ENCODE measurements around the gene MSI2. TPM values are rescaled to one million over a fixed set of nuclear protein-coding genes. Genes with fewer than 3 reads are reported as not detected.

The MSI2 gene
- total and polyA plus RNA-seq, 2 experiments from 2014 or later: 18.9 to 41.8 TPM

DNA sequence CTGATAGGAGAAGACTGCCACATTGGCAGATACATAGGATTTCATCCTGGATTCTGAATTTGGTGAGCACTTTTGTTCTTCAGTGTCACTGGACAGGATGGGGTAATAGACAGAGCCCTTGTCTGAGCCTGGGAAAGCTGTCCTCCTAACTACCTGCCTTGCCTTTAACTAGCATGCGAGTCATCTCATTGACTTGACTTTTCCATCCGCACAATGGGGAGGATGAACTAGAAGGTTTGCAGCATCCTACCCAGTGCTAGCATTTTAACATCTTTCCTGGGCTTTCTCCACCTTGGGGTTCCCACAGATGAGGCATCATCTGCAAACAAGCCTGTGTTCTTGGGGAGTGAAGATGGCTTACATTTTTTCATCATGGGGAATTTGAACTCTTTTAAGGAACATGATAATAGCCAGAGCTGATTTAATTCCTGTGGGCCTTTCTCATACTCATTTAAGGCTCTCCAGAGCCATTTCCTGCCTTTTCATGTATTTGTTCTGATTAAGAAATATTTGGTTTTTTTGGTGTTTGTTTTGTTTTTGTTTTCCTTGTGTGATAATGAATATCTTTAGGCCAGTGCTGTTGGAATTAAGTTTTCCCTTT, 139.5 kb downstream of the MSI2 start (continued):
- no peak for TF ChIP-seq REST (IDR thresholded peaks at IDR 0.05; ENCODE audit: unreplicated experiment)
- no peak for TF ChIP-seq CREB1 (CRISPR knock-in tag; IDR thresholded peaks at IDR 0.05; ENCODE audit: low read depth)
- TF ChIP-seq STAT1 (IDR thresholded peaks at IDR 0.05; ENCODE audit: unreplicated experiment): no peak
- TF ChIP-seq ZNF114 (CRISPR knock-in tag; IDR thresholded peaks at IDR 0.05): no peak
- no peak for TF ChIP-seq ZNF331 (CRISPR knock-in tag; IDR thresholded peaks at IDR 0.05; ENCODE audit: low read depth)

DNA sequence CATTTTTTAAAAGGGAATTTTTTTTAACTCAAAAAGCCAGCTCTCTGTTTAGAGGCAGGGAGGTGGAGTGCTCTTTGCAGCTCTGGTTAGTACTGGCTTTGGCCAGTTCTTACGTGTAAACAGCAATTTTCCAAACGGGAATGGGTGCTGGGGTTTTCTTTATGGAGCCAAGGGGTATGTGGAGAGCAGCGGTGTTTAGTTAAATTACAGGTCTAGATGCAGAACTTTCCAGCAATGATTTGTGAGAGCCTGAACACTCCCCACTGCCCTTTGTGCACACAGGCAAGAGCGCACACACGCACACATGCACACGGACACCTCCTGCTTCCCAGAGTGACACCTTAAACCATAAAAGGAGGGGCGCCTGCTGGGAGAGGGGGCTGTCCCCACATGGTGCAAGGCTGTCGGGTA, 140.2 kb downstream of the MSI2 start:
- ATAC-seq: peak; percentile 47
- H3K4me1 Mint-ChIP-seq: peaks cover 41% of the 10 kb centered on the region
- Histone ChIP-seq H2AFZ (no peak overlapping the region), H3K27me3 (ENCODE audit: insufficient read depth) (no peaks in the 10 kb centered on the region), H3K4me3 (no peak overlapping the region), H4K20me1 (replicated peaks; ENCODE audit: insufficient read depth) (peaks cover 4% of the 10 kb centered on the region; the same call in 1 of the 2 replicates), H3F3A (replicated peaks; ENCODE audit: low read depth) (no peaks in the 10 kb centered on the region), H3K79me2 (replicated peaks; ENCODE audit: insufficient read depth) (peaks cover 32% of the 10 kb centered on the region), H3K4me1 (ENCODE audit: insufficient read depth) (peaks cover 31% of the 10 kb centered on the region), H3K27ac (ENCODE audit: low read depth) (peak overlapping the region; percentile 15; the same call in 1 of the 2 replicates), H3K4me2 (0 out of 2 replicates have a peak overlapping the region, but pooled peaks have one; percentile 24), H3K9me2 (ENCODE audit: insufficient read depth) (0 out of 2 replicates have a peak, but pooled peaks cover 7% of the 10 kb centered on the region), H3K36me3 (ENCODE audit: insufficient read depth) (peaks cover 5% of the 10 kb centered on the region; the same call in 1 of the 2 replicates)
- H3K27ac Mint-ChIP-seq: peak overlapping the region; percentile 77
- no peak for TF ChIP-seq ETS1 (IDR thresholded peaks at IDR 0.05)
- no peak for TF ChIP-seq ZNF331 (CRISPR knock-in tag; IDR thresholded peaks at IDR 0.05; ENCODE audit: low read depth)
- no peak for TF ChIP-seq NANOG (IDR thresholded peaks at IDR 0.05; ENCODE audit: borderline replicate concordance)
- TF ChIP-seq, protein P1, sequence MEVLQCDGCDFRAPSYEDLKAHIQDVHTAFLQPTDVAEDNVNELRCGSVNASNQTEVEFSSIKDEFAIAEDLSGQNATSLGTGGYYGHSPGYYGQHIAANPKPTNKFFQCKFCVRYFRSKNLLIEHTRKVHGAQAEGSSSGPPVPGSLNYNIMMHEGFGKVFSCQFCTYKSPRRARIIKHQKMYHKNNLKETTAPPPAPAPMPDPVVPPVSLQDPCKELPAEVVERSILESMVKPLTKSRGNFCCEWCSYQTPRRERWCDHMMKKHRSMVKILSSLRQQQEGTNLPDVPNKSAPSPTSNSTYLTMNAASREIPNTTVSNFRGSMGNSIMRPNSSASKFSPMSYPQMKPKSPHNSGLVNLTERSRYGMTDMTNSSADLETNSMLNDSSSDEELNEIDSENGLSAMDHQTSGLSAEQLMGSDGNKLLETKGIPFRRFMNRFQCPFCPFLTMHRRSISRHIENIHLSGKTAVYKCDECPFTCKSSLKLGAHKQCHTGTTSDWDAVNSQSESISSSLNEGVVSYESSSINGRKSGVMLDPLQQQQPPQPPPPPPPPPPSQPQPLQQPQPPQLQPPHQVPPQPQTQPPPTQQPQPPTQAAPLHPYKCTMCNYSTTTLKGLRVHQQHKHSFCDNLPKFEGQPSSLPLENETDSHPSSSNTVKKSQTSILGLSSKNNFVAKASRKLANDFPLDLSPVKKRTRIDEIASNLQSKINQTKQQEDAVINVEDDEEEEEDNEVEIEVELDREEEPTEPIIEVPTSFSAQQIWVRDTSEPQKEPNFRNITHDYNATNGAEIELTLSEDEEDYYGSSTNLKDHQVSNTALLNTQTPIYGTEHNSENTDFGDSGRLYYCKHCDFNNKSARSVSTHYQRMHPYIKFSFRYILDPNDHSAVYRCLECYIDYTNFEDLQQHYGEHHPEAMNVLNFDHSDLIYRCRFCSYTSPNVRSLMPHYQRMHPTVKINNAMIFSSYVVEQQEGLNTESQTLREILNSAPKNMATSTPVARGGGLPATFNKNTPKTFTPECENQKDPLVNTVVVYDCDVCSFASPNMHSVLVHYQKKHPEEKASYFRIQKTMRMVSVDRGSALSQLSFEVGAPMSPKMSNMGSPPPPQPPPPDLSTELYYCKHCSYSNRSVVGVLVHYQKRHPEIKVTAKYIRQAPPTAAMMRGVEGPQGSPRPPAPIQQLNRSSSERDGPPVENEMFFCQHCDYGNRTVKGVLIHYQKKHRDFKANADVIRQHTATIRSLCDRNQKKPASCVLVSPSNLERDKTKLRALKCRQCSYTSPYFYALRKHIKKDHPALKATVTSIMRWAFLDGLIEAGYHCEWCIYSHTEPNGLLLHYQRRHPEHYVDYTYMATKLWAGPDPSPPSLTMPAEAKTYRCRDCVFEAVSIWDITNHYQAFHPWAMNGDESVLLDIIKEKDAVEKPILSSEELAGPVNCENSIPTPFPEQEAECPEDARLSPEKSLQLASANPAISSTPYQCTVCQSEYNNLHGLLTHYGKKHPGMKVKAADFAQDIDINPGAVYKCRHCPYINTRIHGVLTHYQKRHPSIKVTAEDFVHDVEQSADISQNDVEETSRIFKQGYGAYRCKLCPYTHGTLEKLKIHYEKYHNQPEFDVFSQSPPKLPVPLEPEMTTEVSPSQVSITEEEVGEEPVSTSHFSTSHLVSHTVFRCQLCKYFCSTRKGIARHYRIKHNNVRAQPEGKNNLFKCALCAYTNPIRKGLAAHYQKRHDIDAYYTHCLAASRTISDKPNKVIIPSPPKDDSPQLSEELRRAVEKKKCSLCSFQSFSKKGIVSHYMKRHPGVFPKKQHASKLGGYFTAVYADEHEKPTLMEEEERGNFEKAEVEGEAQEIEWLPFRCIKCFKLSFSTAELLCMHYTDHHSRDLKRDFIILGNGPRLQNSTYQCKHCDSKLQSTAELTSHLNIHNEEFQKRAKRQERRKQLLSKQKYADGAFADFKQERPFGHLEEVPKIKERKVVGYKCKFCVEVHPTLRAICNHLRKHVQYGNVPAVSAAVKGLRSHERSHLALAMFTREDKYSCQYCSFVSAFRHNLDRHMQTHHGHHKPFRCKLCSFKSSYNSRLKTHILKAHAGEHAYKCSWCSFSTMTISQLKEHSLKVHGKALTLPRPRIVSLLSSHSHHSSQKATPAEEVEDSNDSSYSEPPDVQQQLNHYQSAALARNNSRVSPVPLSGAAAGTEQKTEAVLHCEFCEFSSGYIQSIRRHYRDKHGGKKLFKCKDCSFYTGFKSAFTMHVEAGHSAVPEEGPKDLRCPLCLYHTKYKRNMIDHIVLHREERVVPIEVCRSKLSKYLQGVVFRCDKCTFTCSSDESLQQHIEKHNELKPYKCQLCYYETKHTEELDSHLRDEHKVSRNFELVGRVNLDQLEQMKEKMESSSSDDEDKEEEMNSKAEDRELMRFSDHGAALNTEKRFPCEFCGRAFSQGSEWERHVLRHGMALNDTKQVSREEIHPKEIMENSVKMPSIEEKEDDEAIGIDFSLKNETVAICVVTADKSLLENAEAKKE (CRISPR knock-in tag; IDR thresholded peaks at IDR 0.05): no peak
- TF ChIP-seq JUNB (IDR thresholded peaks at IDR 0.05; ENCODE audit: unreplicated experiment): no peak
- peaks cover 25% of the 10 kb centered on the region for H3K9me3 Mint-ChIP-seq
- peaks cover 33% of the 10 kb centered on the region for H3K36me3 Mint-ChIP-seq (ENCODE audit: low read depth)
- H3K27me3 Mint-ChIP-seq (ENCODE audit: insufficient read depth, low read depth, poor library complexity): peaks cover 6% of the 10 kb centered on the region
- no peak overlapping the region for H3K4me3 Mint-ChIP-seq
- DNase-seq (ENCODE audit: low spot score): no peak

Measured in GM23338 (cell line).